Activated CD4-positive, alpha-beta T cell treated with anti-CD3 and anti-CD28 coated beads, Interleukin-2, amount 10 ng/mL, durations not matched to agents 7 days and 5 days (primary cell): ENCODE results near the gene EIF4E1B. TPM values are rescaled to one million over a fixed set of nuclear protein-coding genes. Genes with fewer than 3 reads are reported as not detected.

Experiments
- CTCF ChIA-PET: fragments of 350-600 bp; sonication (Branson Sonifier 250); formaldehyde crosslinking; loops from one replicate; lab custom pipeline; 2021; ENCODE audit warnings: antibody characterized with exemption; lab: Charles Lee
- POLR2A ChIA-PET: fragments of 350-600 bp; sonication (Branson Sonifier 250); formaldehyde crosslinking; loops from one replicate; lab custom pipeline; 2021; ENCODE audit warnings: antibody characterized with exemption; lab: Charles Lee
- DNase-seq: peaks from one replicate; pipeline ENCODE4 v3.0.0-alpha.2; 2020
- H3K27ac Mint-ChIP-seq: one replicate; pipeline ENCODE4 v1.8.0; 2021; ENCODE audit warnings: mild to moderate bottlenecking, moderate library complexity, mixed read lengths
- H3K27me3 Mint-ChIP-seq: one replicate; pipeline ENCODE4 v1.8.0; 2021; ENCODE audit warnings: mixed read lengths
- H3K36me3 Mint-ChIP-seq: one replicate; pipeline ENCODE4 v1.8.0; 2021; ENCODE audit warnings: low read depth, mixed read lengths
- H3K4me1 Mint-ChIP-seq: one replicate; pipeline ENCODE4 v1.8.0; 2021; ENCODE audit warnings: mixed read lengths
- H3K4me3 Mint-ChIP-seq: one replicate; pipeline ENCODE4 v1.8.0; 2021; ENCODE audit warnings: mild to moderate bottlenecking, moderate library complexity, mixed read lengths
- H3K9me3 Mint-ChIP-seq: one replicate; pipeline ENCODE4 v1.8.0; 2021; ENCODE audit warnings: mixed read lengths
- total RNA-seq, 2 experiments: library from RNA; stranded (reverse); gene quantifications; one replicate each; pipeline ENCODE4 v1.2.3, GENCODE V29; 2021

The EIF4E1B gene
- total RNA-seq, 2 experiments from 2014 or later: not detected

- no peak for DNase-seq
Measured at GRCh38 chr5:176654856-176655255, 24.4 kb downstream of the EIF4E1B start.

GRCh38 chr5:176656467-176656990 is 26.1 kb downstream of the EIF4E1B start:
- Mint-ChIP-seq H3K4me1 (peaks cover 50% of the 10 kb centered on the region), H3K9me3 (no peaks in the 10 kb centered on the region), H3K27me3 (no peaks in the 10 kb centered on the region), H3K36me3 (peaks cover 17% of the 10 kb centered on the region), H3K27ac (no peak overlapping the region), H3K4me3 (no peak overlapping the region)
- DNase-seq: no peak
- ChIA-PET CTCF (interaction anchor here (1.7 to 5.8 kb wide), 2 partner anchors 9 to 284 kb away, joined by 4 to 76 read pairs; partner anchors contain the start of gene TSPAN17), POLR2A (no interaction called here)

More at GRCh38 chr5:176654856-176655255, 24.4 kb downstream of the EIF4E1B start:
- CTCF ChIA-PET: no interaction called here
- Mint-ChIP-seq H3K27me3 (no peaks in the 10 kb centered on the region), H3K9me3 (no peaks in the 10 kb centered on the region), H3K4me3 (no peak overlapping the region), H3K36me3 (peaks cover 17% of the 10 kb centered on the region), H3K27ac (no peak overlapping the region), H3K4me1 (peaks cover 53% of the 10 kb centered on the region)
- POLR2A ChIA-PET: no interaction called here

- H3K27ac Mint-ChIP-seq: peak overlapping the region; percentile 48
- ChIA-PET POLR2A (no interaction called here), CTCF (interaction anchor here (0.7 to 5.8 kb wide), 16 partner anchors 10 to 464 kb away, joined by 3 to 76 read pairs (median 4); partner anchors contain the start of genes CDHR2, EIF4E1B, SNCB and TSPAN17)
- peak overlapping the region; percentile 56 for H3K4me3 Mint-ChIP-seq
- H3K36me3 Mint-ChIP-seq: peaks cover 12% of the 10 kb centered on the region
- no peaks in the 10 kb centered on the region for H3K27me3 Mint-ChIP-seq
- peak; percentile 78 for DNase-seq
- no peaks in the 10 kb centered on the region for H3K9me3 Mint-ChIP-seq
- peaks cover 40% of the 10 kb centered on the region for H3K4me1 Mint-ChIP-seq
Measured at GRCh38 chr5:176658007-176658599, 27.6 kb downstream of the EIF4E1B start.

- POLR2A ChIA-PET: interaction anchor here (0.7 kb wide), 1 partner anchor 12 kb away, joined by 3 read pairs; the partner anchor contains the start of gene TSPAN17
- CTCF ChIA-PET: interaction anchor here (0.9 to 5.8 kb wide), 12 partner anchors 10 to 929 kb away, joined by 3 to 76 read pairs (median 4); partner anchors contain the start of gene TSPAN17
- peak; percentile 68 for DNase-seq
- peak overlapping the region; percentile 48 for H3K27ac Mint-ChIP-seq
- no peaks in the 10 kb centered on the region for H3K9me3 Mint-ChIP-seq
- H3K4me1 Mint-ChIP-seq: peaks cover 33% of the 10 kb centered on the region
- peaks cover 3% of the 10 kb centered on the region for H3K27me3 Mint-ChIP-seq
- H3K4me3 Mint-ChIP-seq: peak overlapping the region; percentile 56
- H3K36me3 Mint-ChIP-seq: peaks cover 5% of the 10 kb centered on the region
Measured at GRCh38 chr5:176658817-176659511, 28.5 kb downstream of the EIF4E1B start.

- Mint-ChIP-seq H3K9me3 (no peaks in the 10 kb centered on the region), H3K36me3 (peaks cover 5% of the 10 kb centered on the region), H3K4me1 (peaks cover 33% of the 10 kb centered on the region), H3K4me3 (no peak overlapping the region), H3K27ac (no peak overlapping the region), H3K27me3 (peaks cover 7% of the 10 kb centered on the region)
- CTCF ChIA-PET: interaction anchor here (0.9 to 5.8 kb wide), 8 partner anchors 10 to 930 kb away, joined by 3 to 76 read pairs (median 5); partner anchors contain the start of gene TSPAN17
- no peak for DNase-seq
- POLR2A ChIA-PET: interaction anchor here (0.7 kb wide), 1 partner anchor 12 kb away, joined by 3 read pairs; the partner anchor contains the start of gene TSPAN17
Measured at GRCh38 chr5:176659512-176659839, 29.0 kb downstream of the EIF4E1B start.

GRCh38 chr5:176659860-176660461 is 29.5 kb downstream of the EIF4E1B start:
- no peak overlapping the region for H3K4me3 Mint-ChIP-seq
- CTCF ChIA-PET: interaction anchor here (0.5 to 5.8 kb wide), 39 partner anchors 9 to 1100 kb away, joined by 3 to 76 read pairs (median 4); partner anchors contain the start of genes CLTB and TSPAN17
- peaks cover 5% of the 10 kb centered on the region for H3K36me3 Mint-ChIP-seq
- POLR2A ChIA-PET: no interaction called here
- H3K27me3 Mint-ChIP-seq: peaks cover 7% of the 10 kb centered on the region
- H3K4me1 Mint-ChIP-seq: peaks cover 33% of the 10 kb centered on the region
- H3K9me3 Mint-ChIP-seq: no peaks in the 10 kb centered on the region
- no peak for DNase-seq
- peak overlapping the region; percentile 38 for H3K27ac Mint-ChIP-seq

- Mint-ChIP-seq H3K4me3 (no peak overlapping the region), H3K9me3 (no peaks in the 10 kb centered on the region), H3K4me1 (peaks cover 33% of the 10 kb centered on the region), H3K36me3 (peaks cover 3% of the 10 kb centered on the region), H3K27me3 (peaks cover 7% of the 10 kb centered on the region), H3K27ac (peak overlapping the region; percentile 38)
- ChIA-PET POLR2A (no interaction called here), CTCF (interaction anchor here (0.5 to 5.8 kb wide), 42 partner anchors 9 to 1101 kb away, joined by 3 to 76 read pairs (median 4); partner anchors contain the start of genes CLTB and TSPAN17)
- no peak for DNase-seq
Measured at GRCh38 chr5:176660530-176660859, 30.0 kb downstream of the EIF4E1B start.

- no peak overlapping the region for H3K27ac Mint-ChIP-seq
- POLR2A ChIA-PET: no interaction called here
- peak; percentile 81 for DNase-seq
- peaks cover 3% of the 10 kb centered on the region for H3K36me3 Mint-ChIP-seq
- H3K4me3 Mint-ChIP-seq: no peak overlapping the region
- CTCF ChIA-PET: interaction anchor here (0.5 to 5.8 kb wide), 43 partner anchors 8 to 1101 kb away, joined by 3 to 76 read pairs (median 4); partner anchors contain the start of genes CLTB and TSPAN17
- peaks cover 33% of the 10 kb centered on the region for H3K4me1 Mint-ChIP-seq
- peaks cover 7% of the 10 kb centered on the region for H3K27me3 Mint-ChIP-seq
- no peaks in the 10 kb centered on the region for H3K9me3 Mint-ChIP-seq
Measured at GRCh38 chr5:176660860-176661641, 30.6 kb downstream of the EIF4E1B start.

- Mint-ChIP-seq H3K4me1 (peaks cover 33% of the 10 kb centered on the region), H3K27me3 (peaks cover 9% of the 10 kb centered on the region), H3K4me3 (no peak overlapping the region)
Measured at GRCh38 chr5:176661676-176662075, 31.2 kb downstream of the EIF4E1B start.

GRCh38 chr5:176662371-176663333 is 32.2 kb downstream of the EIF4E1B start:
- H3K9me3 Mint-ChIP-seq: no peaks in the 10 kb centered on the region
- DNase-seq: no peak
- ChIA-PET POLR2A (no interaction called here), CTCF (interaction anchor here (0.6 to 2.5 kb wide), 3 partner anchors 11 to 110 kb away, joined by 3 to 9 read pairs (median 3); no protein-coding TSS in a partner anchor)
- peaks cover 11% of the 10 kb centered on the region for H3K27me3 Mint-ChIP-seq
- H3K36me3 Mint-ChIP-seq: no peaks in the 10 kb centered on the region
- peaks cover 32% of the 10 kb centered on the region for H3K4me1 Mint-ChIP-seq
- H3K27ac Mint-ChIP-seq: no peak overlapping the region
- no peak overlapping the region for H3K4me3 Mint-ChIP-seq

More at GRCh38 chr5:176661676-176662075, 31.2 kb downstream of the EIF4E1B start:
- ChIA-PET POLR2A (no interaction called here), CTCF (interaction anchor here (0.9 to 5.8 kb wide), 12 partner anchors 12 to 452 kb away, joined by 3 to 76 read pairs (median 4); partner anchors contain the start of gene TSPAN17)
- no peak for DNase-seq
- no peak overlapping the region for H3K27ac Mint-ChIP-seq
- H3K36me3 Mint-ChIP-seq: no peaks in the 10 kb centered on the region
- H3K9me3 Mint-ChIP-seq: no peaks in the 10 kb centered on the region

GRCh38 chr5:176663566-176663965 is 33.1 kb downstream of the EIF4E1B start:
- no peak overlapping the region for H3K27ac Mint-ChIP-seq
- DNase-seq: no peak
- H3K9me3 Mint-ChIP-seq: no peaks in the 10 kb centered on the region
- H3K36me3 Mint-ChIP-seq: no peaks in the 10 kb centered on the region
- peaks cover 23% of the 10 kb centered on the region for H3K4me1 Mint-ChIP-seq
- H3K27me3 Mint-ChIP-seq: peaks cover 11% of the 10 kb centered on the region
- ChIA-PET POLR2A (no interaction called here), CTCF (interaction anchor here (0.8 kb wide), 1 partner anchor 10 kb away, joined by 3 read pairs; no protein-coding TSS in a partner anchor)
- H3K4me3 Mint-ChIP-seq: no peak overlapping the region
